Femur (tissue), 1 donor: Measurements from ENCODE around the gene NRG2.

Experiments
- DNase-seq: peaks from one replicate; pipeline ENCODE4 v3.0.0-alpha.2; 2017

Gene NRG2

DNA sequence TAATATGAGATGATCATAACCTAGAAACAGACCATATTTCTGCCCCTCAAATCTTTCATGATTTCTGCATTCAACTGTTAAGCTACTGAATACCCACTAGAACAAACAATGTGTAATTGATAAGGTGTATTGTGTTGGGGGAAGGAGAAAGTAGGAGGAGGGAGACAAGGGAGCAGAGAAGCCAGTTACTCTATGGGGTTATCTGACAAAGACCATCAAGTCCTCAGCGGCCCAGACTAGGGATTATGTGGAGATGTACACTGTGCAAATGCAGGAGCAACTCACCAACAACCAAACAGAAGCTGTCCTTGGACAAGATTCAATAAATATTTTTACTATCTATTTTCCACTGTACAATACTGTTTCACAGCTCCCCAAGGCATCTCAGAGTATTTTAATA lies 2.7 kb downstream of the NRG2 start:
- no peak for DNase-seq

DNA sequence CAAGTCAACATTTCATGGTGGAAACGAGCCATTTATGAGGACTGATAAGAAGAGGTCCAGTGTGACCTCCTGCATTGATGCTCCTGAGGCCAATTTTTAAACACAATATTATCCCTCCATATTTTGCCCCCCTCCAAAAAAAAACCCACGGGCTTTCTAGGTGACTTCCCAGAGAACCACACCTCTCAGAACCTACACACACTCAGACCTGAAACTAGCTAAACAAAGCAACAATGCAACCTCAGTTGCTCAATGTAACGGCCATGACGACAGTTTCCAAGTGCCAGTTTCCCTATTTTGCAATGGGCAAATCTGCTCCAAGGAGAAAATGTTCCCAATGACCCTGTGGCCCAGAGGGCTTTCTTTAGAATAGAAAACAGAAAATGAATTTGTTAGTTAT lies 3.5 kb downstream of the NRG2 start:
- no peak for DNase-seq

DNA sequence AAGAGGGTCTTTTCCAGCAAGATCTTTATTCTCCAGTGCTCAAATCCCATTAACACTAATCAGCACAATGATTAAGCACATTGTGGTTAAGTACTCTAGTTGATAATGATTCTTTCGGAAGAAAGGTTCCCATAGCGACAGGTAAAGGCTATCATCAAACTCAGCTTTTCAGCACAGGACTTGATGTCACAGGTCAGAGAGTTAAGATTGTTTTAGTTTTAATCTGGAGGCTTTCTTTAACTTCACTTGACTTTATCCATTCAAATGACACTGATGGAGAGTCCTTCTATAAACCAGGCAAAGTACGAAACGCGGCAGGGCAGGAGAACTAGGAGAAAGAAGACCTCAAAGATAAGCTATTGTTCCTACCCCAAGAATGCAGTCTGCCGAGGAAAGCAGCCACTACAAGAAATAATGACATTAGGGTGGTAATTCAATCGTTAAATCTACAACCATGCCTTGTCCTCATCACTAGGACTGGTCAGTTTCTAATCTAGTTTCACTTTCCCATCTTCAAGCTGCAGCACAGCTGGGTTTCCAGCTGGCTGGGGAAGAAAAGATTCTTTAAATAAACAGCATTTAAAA lies 4.6 kb downstream of the NRG2 start:
- DNase-seq: no peak

DNA sequence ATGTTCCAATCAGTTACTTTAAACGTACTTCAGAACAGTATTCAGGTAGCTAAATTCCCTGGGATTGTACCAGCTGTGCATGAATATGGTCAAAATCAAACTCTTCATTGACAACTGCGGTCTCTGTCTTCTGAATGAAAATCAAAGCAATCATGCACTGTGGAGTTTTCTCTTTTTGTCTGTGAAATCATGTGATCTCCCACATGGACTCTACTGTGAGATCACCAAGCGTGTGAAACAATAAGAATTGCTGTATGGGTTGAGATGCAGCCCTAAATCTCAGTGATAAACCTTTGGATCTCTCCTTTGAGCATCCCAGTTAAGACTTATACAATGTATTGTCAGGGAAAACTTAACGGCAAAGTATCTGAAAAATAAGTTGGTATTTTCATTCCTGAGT lies 6.1 kb downstream of the NRG2 start:
- DNase-seq: no peak

GRCh38 chr5:140035881-140036280 lies 7.2 kb downstream of the NRG2 start:
- DNase-seq: no peak

DNA sequence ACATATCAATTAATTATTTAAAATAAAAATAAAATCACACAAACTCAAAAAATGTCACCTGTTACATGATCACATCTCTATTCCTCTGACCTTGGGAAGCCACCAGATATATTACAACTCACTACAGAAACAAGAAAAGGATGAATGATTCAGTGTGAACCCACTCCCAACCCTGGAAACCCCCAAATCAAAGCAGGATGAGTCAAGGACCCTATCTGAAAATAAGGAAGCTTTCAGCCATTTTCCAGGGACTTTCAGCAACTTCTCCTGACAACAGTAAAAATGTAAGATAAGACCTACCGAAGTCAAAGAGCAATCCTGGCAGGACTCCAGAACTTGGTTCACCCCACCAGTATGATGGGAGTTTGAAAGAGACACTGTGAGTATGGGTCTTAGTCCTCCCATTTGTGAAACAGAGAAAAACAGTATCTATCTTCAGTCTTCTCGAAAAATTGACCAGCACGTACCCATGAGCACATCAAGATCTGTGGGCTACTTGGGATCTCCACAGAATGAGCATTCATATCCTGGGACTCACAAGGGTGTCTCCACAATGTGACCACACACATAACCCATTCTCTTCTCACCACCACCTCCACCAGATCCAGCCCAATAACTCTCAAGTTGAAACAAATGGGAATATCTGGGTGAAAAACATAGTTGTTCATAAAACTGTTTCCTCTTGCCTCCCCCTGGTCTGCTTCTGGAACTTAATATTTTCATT lies 9.9 kb downstream of the NRG2 start:
- no peak for DNase-seq

- no peak for DNase-seq
These were observed 10.8 kb downstream of the NRG2 start for GRCh38 chr5:140032296-140032695.

DNA sequence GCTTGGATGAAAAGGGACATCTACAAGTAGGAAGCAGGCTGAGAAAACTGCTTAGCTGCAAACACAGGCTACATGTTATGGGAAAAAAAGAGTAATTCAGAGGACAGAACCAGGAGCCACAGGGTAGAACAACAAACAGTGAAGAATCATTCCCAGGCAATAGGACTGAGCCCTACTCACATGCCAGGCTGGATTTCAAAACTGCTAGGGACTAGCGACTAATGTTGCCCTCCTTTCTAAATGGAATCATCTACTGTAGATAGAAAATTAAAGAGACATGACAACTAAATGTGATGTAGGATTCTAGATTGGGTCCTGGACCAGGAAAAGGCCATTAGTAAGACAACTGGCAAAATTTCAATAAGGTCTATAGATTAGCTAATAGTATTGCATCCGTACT lies 15.3 kb downstream of the NRG2 start:
- DNase-seq: no peak

GRCh38 chr5:140025736-140026135 lies 17.4 kb downstream of the NRG2 start:
- no peak for DNase-seq

GRCh38 chr5:140024928-140025327 lies 18.2 kb downstream of the NRG2 start:
- DNase-seq: no peak

DNA sequence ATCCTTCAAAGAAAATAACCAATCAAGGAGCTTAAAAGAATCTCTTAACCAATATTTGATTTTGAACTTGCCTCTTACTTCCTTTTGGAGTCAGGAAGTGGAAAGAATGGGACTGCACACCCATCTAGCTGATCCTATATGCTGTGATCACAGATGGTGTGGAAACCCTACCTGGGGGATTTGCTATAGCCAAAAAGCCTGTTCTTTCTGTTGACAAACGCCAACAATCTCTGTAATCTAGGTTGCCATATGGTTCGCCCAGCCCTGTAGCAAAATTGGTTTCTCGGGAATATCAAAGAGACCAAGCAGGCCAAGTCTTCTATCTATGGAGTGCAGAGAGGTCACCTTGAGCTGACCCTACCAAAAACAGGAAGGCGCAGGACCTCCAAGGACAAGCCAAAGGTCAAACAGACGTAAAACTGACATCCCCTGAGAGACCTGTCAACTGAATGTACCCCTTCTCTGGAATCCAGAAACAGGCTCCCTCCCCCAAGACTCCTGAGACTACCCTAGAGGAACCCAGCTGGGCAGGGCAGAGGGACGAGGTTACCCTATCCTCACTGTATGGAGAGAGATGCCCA lies 19.4 kb downstream of the NRG2 start:
- no peak for DNase-seq

DNA sequence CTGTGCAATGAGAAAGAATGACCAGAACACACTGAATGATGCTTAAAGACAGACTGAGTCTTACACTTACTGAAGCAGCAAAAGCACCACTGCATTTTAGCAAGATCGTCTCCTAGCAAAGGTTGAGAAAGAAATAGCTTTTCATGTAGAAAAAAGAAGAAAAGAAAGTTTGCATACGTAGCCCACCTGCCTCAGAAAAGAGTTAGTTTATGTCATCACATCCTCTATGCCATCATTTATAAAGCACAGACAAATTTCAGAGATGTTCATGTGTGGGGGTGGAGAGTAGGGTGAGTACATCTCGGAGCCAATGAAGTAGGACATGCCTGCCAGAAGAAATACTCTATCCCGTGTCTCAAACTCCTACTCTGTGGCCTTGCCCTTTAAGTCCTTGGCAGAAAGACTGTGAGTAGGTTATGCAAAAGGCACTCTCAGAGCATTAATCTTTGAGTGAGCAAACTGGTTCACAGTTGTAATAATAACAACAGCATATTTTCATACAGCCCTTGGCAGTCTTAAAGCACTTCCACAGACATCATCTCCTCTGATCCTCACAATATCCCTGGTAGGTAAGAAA lies 22.4 kb downstream of the NRG2 start:
- DNase-seq: no peak

- no peak for DNase-seq
These were observed 24.0 kb downstream of the NRG2 start for GRCh38 chr5:140018920-140019644.

DNA sequence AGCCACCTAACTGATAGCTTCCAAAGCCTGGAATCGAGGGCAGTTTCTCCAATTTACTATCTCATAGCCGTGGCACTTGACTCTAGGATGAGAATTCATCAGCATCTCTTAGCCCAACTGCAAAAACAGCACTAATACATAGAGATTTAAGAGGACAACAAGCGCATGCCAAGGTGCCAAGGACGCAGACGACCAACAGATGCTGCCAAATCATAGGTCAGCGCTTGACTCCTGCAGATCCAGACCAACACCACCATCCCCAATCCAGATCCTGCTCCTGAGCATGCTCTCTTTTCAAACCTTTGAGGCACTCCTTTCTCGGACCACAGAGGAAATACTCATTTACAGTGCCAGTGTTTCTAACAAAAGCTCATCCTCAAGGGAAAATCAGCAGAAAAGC lies 24.6 kb downstream of the NRG2 start:
- no peak for DNase-seq

DNA sequence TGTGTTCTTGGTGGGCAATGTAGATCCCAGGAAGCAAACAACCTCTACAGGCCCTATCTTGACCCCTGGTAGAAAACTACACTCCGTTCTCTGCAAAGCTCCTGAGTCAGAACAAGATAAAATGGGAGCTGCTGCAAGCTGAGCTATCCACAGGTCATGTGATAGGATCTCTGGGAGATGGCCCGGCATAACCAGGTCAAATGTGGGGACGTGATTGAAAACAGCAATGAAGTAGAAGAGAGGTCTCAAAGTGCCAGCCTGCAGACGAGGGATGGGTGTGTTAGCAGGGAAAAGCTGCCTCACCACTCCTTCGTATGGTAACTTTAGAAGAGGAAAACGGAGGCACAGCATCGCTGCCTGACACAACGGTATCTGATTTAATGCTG lies 25.0 kb downstream of the NRG2 start:
- no peak for DNase-seq

DNA sequence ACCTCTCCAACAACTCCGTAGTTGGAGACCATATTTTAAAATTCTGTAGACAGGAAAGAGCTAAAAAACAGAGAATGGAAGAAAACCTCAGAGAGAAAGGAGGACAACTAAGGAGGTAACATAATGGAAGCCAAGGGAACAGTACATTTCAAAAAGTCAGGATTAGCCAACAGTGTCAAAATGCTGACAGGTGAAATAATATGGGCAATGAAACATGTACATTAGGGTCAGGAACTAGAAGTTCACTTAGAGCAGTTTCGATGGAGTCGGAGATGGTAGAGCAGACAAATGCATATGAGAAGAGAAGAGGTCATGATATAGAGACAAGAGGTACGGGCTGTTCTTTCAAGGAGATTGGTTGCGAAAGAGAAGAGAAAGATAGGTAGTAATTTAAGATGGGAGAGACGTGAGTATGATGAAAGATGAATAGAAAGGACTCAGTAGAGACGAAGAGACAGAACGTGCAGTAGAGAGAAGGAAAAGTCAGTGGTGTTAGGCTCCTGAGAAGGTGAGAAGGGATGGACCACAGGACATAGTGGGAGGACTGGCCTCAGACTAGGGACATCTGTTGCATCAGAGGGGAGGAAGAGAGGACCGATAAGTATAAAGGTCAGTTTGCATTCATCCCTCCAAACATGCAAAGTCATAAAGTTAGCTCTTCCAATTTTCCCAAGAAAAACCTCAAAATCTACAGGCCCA lies 25.6 kb downstream of the NRG2 start:
- DNase-seq: no peak

GRCh38 chr5:140015706-140016105 lies 27.4 kb downstream of the NRG2 start:
- DNase-seq: no peak

DNA sequence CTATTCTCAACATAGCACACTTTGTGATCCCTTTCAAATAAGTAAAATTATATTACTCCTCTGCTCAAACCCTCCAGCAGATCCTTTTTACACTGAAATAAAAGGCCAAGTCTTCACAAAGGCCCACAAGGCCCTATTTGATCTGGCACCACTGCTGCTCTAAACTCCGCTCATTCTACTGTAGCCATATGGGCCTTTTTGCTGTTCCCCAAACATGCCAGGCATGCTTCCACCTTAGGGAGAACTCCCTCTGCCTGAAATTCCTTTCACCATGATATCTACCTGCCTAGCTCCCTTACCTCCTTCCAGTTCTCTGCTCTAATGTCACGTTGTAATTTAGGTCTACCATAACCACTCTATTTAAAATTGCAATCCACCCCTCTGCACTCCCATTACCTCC lies 28.3 kb downstream of the NRG2 start:
- DNase-seq: no peak

DNA sequence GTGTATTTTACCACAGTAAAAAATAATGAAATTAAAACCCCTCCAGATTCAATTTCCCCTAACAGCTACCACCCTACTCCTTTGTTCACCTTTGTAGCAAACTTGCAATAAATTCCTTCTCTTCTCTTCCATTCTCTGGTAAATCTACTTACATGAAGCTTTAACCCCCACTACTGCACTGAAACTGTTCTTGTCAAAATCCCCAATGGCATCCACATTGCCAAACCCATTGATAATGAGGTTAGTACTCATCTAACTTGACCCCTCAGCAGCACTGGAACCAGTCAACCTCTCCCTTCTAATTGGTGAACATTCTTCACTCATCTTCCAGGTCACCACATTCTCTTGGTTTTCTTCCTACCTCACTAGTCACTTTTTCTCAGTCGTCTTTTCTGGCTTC lies 29.6 kb downstream of the NRG2 start:
- no peak for DNase-seq

DNA sequence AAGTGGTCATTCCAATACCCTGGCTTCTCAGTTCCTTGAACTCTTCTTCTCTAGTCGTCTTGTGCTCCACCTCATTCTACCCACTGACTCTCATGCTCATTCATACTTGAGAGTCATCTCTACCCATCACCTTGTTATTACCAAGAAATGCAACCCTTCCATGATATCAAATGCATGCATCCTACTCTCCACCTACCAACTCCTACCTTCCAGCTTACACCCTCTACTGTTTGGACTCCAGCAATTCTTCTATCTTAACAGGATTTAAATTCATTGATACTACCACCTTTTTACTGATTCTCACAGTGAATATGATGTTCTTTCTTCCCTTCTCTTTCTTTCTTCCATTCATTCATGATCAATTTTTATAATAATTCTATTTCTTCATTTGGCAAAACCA lies 30.7 kb downstream of the NRG2 start:
- no peak for DNase-seq

GRCh38 chr5:140011297-140011802 lies 31.7 kb downstream of the NRG2 start:
- DNase-seq: no peak

GRCh38 chr5:140010798-140011197 lies 32.3 kb downstream of the NRG2 start:
- DNase-seq: no peak

- DNase-seq: no peak
These were observed 35.8 kb downstream of the NRG2 start for GRCh38 chr5:140007311-140007710.
